ENCODE data around the gene KRTAP10-7.
"Not testable (repeated sequence)": the region's sequence is repeated elsewhere in the genome, so short reads cannot be mapped to it uniquely, and the experiment has no call there.

Gene KRTAP10-7

GRCh38 chr21:44637851-44638348, 37.5 kb downstream of the KRTAP10-7 start:
- not testable (repeated sequence) for H3K4me3 ChIP-seq (ENCODE audit: low read length); H3K9me3 ChIP-seq (ENCODE audit: control insufficient read depth, low read length); H3K36me3 ChIP-seq (ENCODE audit: control insufficient read depth, insufficient read depth, low read length); H3K9ac ChIP-seq (ENCODE audit: low read length); H3K4me1 ChIP-seq (ENCODE audit: control insufficient read depth, insufficient read depth, low read length); H3K27me3 ChIP-seq (ENCODE audit: control insufficient read depth, insufficient read depth, low read length)

GRCh38 chr21:44638506-44639330, 38.3 kb downstream of the KRTAP10-7 start:
- H3K9ac ChIP-seq (ENCODE audit: low read length); H3K27me3 ChIP-seq (ENCODE audit: control insufficient read depth, insufficient read depth, low read length); H3K36me3 ChIP-seq (ENCODE audit: control insufficient read depth, insufficient read depth, low read length); H3K4me3 ChIP-seq (ENCODE audit: low read length); H3K9me3 ChIP-seq (ENCODE audit: control insufficient read depth, low read length); H3K4me1 ChIP-seq (ENCODE audit: control insufficient read depth, insufficient read depth, low read length): not testable (repeated sequence)

- Histone ChIP-seq H3K27me3 (ENCODE audit: control insufficient read depth, insufficient read depth, low read length) (peaks cover 3% of the 10 kb centered on the region), H3K9me3 (ENCODE audit: control insufficient read depth, low read length) (no peaks in the 10 kb centered on the region), H3K9ac (ENCODE audit: low read length) (no peak overlapping the region), H3K36me3 (ENCODE audit: control insufficient read depth, insufficient read depth, low read length) (no peaks in the 10 kb centered on the region), H3K4me1 (ENCODE audit: control insufficient read depth, insufficient read depth, low read length) (no peaks in the 10 kb centered on the region), H3K4me3 (ENCODE audit: low read length) (no peak overlapping the region)
Observed at GRCh38 chr21:44639331-44639655, 38.9 kb downstream of the KRTAP10-7 start.

- Histone ChIP-seq H3K9me3 (ENCODE audit: control insufficient read depth, low read length) (no peaks in the 10 kb centered on the region), H3K36me3 (ENCODE audit: control insufficient read depth, insufficient read depth, low read length) (no peaks in the 10 kb centered on the region), H3K4me1 (ENCODE audit: control insufficient read depth, insufficient read depth, low read length) (no peaks in the 10 kb centered on the region), H3K27me3 (ENCODE audit: control insufficient read depth, insufficient read depth, low read length) (peaks cover 3% of the 10 kb centered on the region), H3K4me3 (ENCODE audit: low read length) (no peak overlapping the region), H3K9ac (ENCODE audit: low read length) (no peak overlapping the region)
Observed at GRCh38 chr21:44640761-44641160, 40.4 kb downstream of the KRTAP10-7 start.

GRCh38 chr21:44643741-44644310, 43.4 kb downstream of the KRTAP10-7 start:
- H3K9ac ChIP-seq (ENCODE audit: low read length), result no peak overlapping the region
- no peaks in the 10 kb centered on the region for H3K9me3 ChIP-seq (ENCODE audit: control insufficient read depth, low read length)
- H3K4me3 ChIP-seq (ENCODE audit: low read length), result no peak overlapping the region
- H3K4me1 ChIP-seq (ENCODE audit: control insufficient read depth, insufficient read depth, low read length), result no peaks in the 10 kb centered on the region
- H3K27me3 ChIP-seq (ENCODE audit: control insufficient read depth, insufficient read depth, low read length), result peaks cover 3% of the 10 kb centered on the region
- no peaks in the 10 kb centered on the region for H3K36me3 ChIP-seq (ENCODE audit: control insufficient read depth, insufficient read depth, low read length)

GRCh38 chr21:44644878-44645277, 44.5 kb downstream of the KRTAP10-7 start:
- H3K9me3 ChIP-seq (ENCODE audit: control insufficient read depth, low read length), result no peaks in the 10 kb centered on the region
- no peak overlapping the region for H3K4me3 ChIP-seq (ENCODE audit: low read length)
- H3K36me3 ChIP-seq (ENCODE audit: control insufficient read depth, insufficient read depth, low read length), result no peaks in the 10 kb centered on the region
- no peaks in the 10 kb centered on the region for H3K4me1 ChIP-seq (ENCODE audit: control insufficient read depth, insufficient read depth, low read length)
- H3K9ac ChIP-seq (ENCODE audit: low read length), result no peak overlapping the region
- peaks cover 3% of the 10 kb centered on the region for H3K27me3 ChIP-seq (ENCODE audit: control insufficient read depth, insufficient read depth, low read length)

- H3K9me3 ChIP-seq (ENCODE audit: control insufficient read depth, low read length); H3K27me3 ChIP-seq (ENCODE audit: control insufficient read depth, insufficient read depth, low read length); H3K36me3 ChIP-seq (ENCODE audit: control insufficient read depth, insufficient read depth, low read length); H3K4me1 ChIP-seq (ENCODE audit: control insufficient read depth, insufficient read depth, low read length); H3K4me3 ChIP-seq (ENCODE audit: low read length); H3K9ac ChIP-seq (ENCODE audit: low read length): not testable (repeated sequence)
Observed at GRCh38 chr21:44646366-44647221, 46.2 kb downstream of the KRTAP10-7 start, which contains the start of gene KRTAP10-11. Gene KRTAP10-11 (plus strand): TSS chr21:44646414. CDS start chr21:44646459, 45 bp downstream.

- Histone ChIP-seq H3K9ac (ENCODE audit: low read length) (no peak overlapping the region), H3K36me3 (ENCODE audit: control insufficient read depth, insufficient read depth, low read length) (no peaks in the 10 kb centered on the region), H3K9me3 (ENCODE audit: control insufficient read depth, low read length) (no peaks in the 10 kb centered on the region), H3K4me3 (ENCODE audit: low read length) (no peak overlapping the region), H3K27me3 (ENCODE audit: control insufficient read depth, insufficient read depth, low read length) (no peaks in the 10 kb centered on the region), H3K4me1 (ENCODE audit: control insufficient read depth, insufficient read depth, low read length) (no peaks in the 10 kb centered on the region)
Observed at GRCh38 chr21:44647222-44647552, 46.8 kb downstream of the KRTAP10-7 start.

- Histone ChIP-seq H3K4me3 (ENCODE audit: low read length) (no peak overlapping the region), H3K9ac (ENCODE audit: low read length) (no peak overlapping the region), H3K36me3 (ENCODE audit: control insufficient read depth, insufficient read depth, low read length) (no peaks in the 10 kb centered on the region), H3K9me3 (ENCODE audit: control insufficient read depth, low read length) (no peaks in the 10 kb centered on the region), H3K27me3 (ENCODE audit: control insufficient read depth, insufficient read depth, low read length) (no peaks in the 10 kb centered on the region), H3K4me1 (ENCODE audit: control insufficient read depth, insufficient read depth, low read length) (no peaks in the 10 kb centered on the region)
Observed at GRCh38 chr21:44648557-44649311, 48.3 kb downstream of the KRTAP10-7 start.

GRCh38 chr21:44649521-44650100, 49.2 kb downstream of the KRTAP10-7 start:
- no peaks in the 10 kb centered on the region for H3K27me3 ChIP-seq (ENCODE audit: control insufficient read depth, insufficient read depth, low read length)

GRCh38 chr21:44650265-44650972, 50.0 kb downstream of the KRTAP10-7 start:
- Histone ChIP-seq H3K4me1 (ENCODE audit: control insufficient read depth, insufficient read depth, low read length) (no peaks in the 10 kb centered on the region), H3K9ac (ENCODE audit: low read length) (no peak overlapping the region), H3K36me3 (ENCODE audit: control insufficient read depth, insufficient read depth, low read length) (no peaks in the 10 kb centered on the region), H3K4me3 (ENCODE audit: low read length) (no peak overlapping the region), H3K9me3 (ENCODE audit: control insufficient read depth, low read length) (no peaks in the 10 kb centered on the region), H3K27me3 (ENCODE audit: control insufficient read depth, insufficient read depth, low read length) (peaks cover 3% of the 10 kb centered on the region)

More at GRCh38 chr21:44649521-44650100, 49.2 kb downstream of the KRTAP10-7 start:
- Histone ChIP-seq H3K36me3 (ENCODE audit: control insufficient read depth, insufficient read depth, low read length) (no peaks in the 10 kb centered on the region), H3K4me1 (ENCODE audit: control insufficient read depth, insufficient read depth, low read length) (no peaks in the 10 kb centered on the region), H3K4me3 (ENCODE audit: low read length) (no peak overlapping the region), H3K9ac (ENCODE audit: low read length) (no peak overlapping the region), H3K9me3 (ENCODE audit: control insufficient read depth, low read length) (no peaks in the 10 kb centered on the region)
